ENCODE results near the gene UNC50. TPM values are rescaled to one million over a fixed set of nuclear protein-coding genes. Genes with fewer than 3 reads are reported as not detected.
"Not testable (repeated sequence)": the region's sequence is repeated elsewhere in the genome, so short reads cannot be mapped to it uniquely, and the experiment has no call there.

Gene UNC50
- total RNA-seq, 1 experiment from 2014 or later: 87.2 TPM

DNA sequence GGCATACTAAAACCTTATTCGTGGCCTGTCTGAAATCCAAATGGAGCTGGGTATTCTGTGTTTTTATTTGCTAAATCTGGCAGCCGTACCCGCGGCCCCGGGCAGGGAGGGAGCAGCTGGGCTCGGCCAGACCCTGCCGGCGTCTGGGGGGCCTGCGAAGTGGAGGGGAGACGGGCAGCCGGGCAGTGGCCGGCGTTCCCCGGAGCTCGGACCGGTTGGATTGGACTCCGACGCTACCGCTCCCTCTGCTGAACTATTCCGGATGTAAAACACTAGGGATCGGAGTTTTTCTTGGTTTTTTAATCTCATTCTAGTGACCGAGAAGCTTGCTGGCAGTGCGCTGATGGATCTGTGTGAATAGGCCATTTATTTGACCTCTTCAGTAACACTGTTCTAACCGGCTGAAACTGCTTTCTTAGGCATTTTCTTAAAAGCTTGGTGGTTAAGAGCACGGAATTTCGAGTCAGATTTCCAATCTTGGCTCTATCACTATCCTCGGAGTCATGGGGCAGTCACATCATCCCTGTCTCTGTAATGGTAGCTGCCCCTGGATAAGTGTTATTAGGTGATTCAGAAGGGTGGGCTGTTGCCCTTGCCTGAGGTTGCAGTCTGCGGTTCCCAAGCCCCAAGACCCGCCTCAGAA lies 694 bp downstream of the UNC50 start:
- DNase-seq (ENCODE audit: low spot score): peak; percentile 22

DNA sequence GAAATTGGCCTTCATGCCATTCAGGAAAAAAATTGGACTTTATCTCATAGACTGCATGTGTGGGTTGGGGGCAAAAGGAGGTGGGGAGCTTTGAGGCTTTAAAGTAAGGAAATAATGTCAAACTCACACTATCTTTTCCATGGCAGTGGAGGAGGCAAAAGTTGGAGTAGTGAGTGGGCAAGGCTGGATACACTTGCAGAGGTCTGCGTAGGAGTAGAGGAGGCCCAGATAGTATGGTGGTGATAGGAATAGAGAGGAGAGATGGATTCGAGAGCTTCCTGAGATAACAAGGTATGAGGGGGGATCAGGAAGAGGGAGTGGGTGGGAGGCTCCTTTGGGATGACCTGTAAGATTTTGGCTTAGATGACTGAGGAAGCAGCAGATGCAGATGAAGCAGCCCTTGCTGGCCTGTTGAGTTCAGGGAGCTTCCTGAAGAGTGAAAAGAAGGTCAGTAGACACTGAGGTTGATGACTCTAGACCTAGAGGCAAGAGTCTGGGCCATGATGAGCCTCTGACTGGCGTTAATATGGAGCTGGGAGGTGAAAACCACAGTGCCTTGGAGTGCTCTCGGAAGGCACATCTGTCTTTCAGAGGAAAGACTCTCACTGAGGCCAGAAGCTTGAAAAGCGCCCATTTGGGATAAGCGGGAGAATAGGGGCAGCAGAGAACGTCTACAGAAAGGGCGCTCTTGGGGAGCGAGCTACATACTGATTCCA lies 5.8 kb downstream of the UNC50 start:
- no peak for DNase-seq (ENCODE audit: low spot score)

DNA sequence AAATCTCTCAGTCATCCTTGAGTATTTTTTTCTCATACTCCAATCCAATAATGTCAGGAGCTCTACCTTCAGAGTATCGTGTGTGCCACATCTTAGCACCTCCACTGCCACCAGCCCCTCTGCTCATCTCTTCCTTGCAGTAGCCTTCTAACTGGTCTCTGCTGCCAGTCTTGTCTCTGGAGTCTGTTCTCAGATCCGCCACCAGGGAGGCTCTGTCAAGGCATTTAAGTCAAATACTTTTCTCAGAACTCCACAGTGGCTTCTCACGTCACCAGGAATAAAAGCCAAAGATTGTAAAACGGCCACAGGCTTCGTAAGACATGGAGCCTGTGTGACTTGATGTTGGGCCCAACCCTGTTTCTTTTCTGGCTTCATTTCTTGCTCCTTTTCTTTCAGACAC lies 7.1 kb downstream of the UNC50 start:
- no peak for DNase-seq (ENCODE audit: low spot score)

DNA sequence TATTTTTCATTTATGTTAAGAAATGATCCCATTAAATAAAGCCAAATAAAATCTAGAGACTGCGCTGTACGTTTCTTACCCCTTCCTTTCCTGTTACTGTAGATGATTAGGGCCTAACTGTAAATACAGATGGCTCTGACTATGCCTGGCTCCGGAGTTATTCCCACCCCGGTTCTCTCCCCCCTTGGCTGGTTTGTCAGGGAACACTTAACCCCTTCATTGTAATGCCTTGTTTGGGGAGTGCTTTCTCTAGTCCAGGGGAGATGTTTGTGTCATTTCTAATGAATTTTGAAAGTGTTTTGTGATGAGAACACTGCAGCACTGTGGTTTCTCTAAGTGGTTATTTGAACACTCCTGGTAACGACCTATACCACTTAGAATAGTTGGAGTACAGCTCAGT lies 8.8 kb downstream of the UNC50 start:
- no peak for DNase-seq (ENCODE audit: low spot score)

DNA sequence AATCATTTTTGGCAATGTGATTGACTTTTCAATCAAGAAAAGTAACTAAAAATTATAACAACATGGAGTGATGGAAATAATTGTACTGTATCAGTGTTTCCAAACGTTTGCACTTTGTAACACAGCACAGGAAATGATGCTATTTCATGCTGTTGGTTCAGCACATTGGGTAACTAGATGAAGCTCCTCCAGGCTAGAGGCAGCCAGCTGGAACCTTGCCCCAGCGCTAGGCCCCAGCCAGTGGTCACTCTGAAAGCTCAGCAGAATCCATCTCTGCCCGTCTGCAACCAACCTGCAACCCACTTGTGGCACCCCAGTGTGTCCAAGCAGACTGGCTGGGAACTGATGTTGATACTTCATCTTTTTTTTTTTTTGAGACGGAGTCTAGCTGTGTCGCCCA lies 15.3 kb downstream of the UNC50 start:
- DNase-seq (ENCODE audit: low spot score): no peak

DNA sequence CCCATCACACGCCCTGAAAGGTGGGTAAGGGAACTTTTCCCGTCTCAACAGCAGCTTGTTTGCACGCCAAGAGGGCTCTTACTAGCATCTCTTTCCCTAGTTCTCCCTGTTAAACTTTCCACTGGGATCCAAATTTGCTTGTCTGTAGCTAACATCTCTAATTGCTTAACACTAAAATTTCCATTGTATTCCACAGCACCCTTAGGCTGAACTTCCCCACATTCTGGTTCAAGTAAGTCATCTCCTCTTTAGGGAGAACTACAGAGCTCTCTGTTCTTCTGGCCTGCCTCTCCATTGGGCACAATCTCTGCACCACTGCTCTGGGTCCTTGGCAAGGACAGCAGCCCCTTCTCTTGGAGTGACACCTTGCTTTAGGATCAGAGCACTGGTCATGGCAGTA lies 24.0 kb downstream of the UNC50 start:
- DNase-seq (ENCODE audit: low spot score): no peak

DNA sequence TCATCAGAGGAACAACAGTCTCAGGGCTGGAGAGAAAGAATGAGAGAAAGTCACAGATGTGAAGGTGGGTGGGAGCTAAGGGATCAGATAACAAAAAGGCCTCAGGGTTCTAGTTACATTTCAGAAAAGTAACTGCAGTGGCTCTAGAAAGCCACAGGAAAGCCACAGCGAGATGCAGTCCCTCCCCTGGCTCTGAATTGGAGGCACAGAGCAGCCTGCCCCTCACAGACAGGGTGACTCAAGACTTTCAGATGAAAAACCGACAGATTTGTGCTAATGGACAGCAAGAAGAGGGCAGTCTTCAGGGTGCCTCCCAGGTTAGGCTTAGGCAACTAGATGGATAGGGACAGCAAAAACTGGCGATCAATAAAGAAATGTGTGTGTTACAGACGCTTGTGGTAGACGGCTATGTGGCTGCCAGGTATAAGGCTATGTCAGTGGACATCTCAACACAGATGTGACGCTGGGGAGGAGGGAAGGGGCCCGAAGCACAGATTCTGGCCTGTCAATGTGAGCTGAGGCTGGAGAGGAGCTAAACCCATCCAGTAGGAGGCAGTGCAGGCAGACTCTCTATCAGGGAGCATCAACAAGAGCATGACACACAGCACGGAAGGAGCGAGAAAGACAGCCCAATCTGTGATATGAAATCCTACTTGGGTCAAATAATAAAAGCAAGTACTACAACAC lies 26.2 kb downstream of the UNC50 start:
- DNase-seq (ENCODE audit: low spot score): no peak

DNA sequence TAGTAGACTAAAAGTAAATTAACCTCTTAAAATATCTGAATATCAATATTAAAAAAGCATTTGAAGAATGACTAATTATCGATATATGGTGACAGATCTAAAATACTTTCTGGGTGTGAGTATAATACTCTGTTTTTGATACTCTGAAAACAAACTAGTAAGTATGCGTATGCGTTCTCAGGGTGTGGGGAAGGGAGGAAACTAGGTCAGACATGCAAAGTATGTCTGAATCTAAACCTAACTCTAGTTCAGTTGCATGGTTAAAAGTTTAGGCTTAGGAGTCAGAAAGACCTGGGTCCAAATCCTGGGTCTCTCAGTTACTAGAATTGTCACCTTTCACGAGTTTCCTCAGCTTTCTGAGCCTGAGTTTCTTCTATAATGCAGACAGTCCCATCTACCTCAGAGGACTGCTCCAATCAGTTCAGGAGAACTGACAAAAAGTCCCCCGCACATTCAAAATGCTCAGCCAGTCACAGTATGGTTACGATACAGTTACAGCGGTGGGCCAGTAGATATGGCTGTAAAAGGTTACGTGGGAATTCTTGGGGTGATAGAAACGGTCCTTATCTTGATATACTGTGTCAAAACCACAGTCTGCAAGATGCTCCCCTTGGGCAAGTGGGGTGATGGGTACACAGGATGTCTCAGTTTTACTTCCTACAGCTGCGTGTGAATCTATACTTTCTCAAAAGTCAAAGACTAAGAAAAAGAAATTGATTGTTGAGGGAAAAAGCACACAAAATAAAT lies 29.2 kb downstream of the UNC50 start:
- DNase-seq (ENCODE audit: low spot score): no peak

DNA sequence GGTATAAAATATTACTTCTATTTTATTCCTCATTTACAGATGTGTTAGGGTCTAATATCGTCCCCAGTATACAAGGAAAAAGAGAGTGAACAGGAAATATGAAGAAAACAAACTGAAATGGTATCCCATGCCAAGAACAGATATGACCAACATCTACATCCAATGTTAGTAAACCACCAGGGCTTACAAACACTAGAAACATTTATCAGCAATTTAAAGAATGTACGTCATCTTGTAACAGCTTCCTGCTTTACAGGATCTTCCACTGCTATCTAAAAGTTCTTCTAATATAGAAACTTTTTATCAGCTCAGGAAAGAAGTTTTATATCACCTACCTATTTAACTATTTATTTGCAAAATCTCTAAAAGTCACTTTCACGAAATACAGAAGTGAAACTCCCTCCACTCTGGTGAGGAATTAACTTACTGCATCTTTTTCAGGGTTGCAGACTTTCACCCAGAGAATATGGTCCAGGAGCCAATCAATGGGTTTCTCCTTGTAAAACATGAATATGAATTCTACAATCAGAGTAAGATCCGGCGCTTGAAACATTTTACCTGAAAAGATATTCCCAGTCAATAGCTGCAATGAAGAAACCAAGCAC lies 35.2 kb downstream of the UNC50 start:
- no peak for DNase-seq (ENCODE audit: low spot score)

DNA sequence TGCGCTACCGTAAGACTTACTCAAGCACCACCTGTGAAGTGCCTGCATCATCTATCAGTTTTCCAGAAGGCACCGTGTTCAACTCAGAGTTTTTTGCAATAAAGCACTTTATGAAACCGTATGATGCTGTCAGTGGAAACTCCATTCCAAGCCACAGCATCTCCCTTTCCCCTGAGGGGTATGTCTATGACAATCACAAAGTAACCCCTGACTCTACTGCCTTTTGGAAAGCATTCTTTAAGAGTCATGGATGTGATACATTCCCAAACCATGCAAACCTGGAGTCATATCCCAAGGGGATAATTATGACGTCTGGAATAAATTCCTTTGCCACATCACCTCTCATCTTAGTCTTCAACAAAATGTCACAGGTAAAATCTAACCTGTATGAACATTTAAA lies 39.2 kb downstream of the UNC50 start:
- DNase-seq (ENCODE audit: low spot score): no peak

DNA sequence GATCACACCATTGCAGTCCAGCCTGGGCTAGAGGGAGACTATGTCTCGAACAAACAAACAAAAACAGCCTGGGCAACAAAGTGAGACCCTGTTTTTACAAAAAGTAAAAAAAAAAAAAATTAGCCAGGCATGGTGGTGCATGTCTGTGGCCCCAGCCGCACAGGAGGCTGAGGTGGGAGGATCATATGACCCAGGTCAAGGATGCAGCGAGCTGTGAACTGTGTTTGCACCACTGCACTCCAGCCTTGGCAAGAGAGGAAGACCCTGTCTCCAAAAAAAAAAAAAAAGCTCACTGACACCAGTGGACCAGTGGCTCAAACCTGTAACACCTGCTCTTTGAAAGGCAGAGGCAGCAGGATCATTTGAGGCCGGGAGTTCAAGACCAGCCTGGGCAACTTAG lies 40.1 kb downstream of the UNC50 start:
- DNase-seq (ENCODE audit: low spot score): no peak

DNA sequence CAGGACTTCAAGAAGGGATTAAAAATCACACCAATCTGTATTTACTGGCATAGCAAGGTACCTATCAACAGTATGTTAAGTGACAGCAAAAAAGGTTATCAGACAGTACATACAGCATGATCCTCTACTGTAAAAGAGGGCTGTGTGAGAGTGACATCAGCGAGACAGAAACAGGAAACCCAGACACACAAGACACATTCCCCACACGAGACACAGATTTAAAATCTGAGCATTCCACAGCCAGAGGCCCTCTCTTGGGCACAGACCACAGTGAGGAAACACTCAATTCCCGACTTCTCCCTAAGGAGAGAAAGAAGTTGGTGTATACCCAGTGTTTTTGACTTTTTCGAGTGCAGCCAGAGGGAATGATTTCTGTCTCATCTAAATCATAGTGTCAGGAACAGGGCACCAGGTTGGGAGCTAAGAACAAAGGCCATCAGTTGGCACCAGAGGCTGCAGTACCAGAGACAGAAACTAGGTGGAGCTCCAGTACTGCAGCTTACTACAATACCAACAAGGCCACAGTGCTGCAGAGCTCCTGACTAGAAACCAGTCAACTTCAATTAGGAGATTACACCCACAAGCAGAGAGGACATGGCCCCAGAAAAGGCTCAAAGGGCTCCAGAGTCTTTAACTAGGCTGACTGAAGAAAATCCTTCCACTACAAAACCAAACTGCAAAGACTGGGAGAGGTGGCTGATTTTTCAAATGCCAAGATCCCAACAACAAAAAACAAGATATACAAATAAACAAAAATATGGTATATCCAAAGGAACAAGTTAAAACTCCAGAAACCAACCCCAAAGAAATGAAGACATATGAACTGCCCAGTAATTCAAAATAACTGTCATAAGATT lies 41.0 kb downstream of the UNC50 start:
- DNase-seq (ENCODE audit: low spot score): peak; percentile 87

DNA sequence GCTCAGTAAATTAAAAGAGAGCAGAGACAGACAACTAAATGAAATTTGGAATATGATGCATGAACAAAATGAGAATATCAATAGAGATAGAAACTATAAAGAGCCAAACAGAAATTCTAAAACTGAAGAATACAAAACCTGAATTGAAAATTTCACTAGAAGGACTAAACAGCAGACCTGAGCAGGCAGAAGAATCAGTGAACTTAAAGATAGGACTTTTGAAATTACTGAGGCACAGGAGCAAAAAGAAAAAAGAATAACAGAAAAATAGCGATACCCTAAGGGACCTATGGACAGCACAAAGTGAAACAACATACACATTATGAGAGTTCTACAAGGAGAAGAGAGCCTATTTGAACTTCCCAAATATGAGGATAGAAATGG lies 41.6 kb downstream of the UNC50 start:
- DNase-seq (ENCODE audit: low spot score): no peak

DNA sequence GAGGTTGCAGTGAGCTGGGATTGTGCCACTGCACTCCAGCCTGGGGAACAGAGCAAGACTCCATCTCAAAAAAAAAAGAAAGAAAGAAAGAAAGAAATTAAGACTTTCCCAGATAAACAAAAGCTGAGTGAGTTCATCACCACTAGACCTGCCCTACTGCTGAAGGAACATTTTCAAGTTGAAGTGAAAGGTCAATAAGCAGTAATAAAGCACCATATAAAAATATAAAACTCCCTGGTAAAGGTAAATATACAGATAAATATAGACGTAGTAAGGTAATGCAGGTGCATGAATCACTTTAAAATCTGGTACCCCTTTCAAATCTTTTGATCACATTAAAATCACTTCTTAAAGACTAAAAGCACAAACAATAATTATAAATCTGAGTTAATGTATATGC lies 42.6 kb downstream of the UNC50 start:
- no peak for DNase-seq (ENCODE audit: low spot score)

DNA sequence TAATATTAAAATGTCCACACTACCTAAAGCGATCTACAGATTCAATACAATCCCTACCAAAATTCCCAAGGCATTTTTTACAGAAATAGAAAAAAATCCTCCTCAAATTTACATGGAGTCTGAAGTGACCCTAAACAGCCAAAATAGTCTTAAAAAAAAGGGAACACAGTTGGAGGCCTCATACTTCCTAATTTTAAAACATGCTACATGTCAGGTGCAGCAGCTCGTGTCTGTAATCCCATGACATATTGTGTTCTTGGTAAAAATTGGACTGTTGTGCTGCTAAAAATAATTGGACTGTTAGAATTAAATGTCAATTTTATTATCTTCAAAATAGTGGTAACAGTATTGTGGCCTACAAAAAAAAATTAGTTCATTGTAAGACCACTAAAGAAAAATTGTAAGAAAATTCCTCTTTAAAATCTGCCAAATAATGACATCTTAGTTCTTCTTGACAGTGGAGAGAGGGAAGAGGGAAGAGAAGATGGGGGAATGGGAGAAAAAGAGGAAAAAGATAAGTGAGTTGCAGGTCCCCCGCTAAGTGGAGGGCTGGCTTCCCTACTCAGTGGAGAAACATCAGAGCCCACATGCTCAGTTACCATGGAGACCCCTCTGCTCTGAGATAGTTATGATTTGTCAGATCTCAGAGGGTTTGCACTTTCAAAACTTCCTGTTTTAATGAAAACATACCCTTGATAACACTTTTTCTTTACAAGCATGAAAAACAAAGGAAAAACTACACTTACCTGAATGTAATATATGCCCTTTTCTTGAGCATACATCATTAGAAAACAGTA lies 46.5 kb downstream of the UNC50 start:
- no peak for DNase-seq (ENCODE audit: low spot score)

DNA sequence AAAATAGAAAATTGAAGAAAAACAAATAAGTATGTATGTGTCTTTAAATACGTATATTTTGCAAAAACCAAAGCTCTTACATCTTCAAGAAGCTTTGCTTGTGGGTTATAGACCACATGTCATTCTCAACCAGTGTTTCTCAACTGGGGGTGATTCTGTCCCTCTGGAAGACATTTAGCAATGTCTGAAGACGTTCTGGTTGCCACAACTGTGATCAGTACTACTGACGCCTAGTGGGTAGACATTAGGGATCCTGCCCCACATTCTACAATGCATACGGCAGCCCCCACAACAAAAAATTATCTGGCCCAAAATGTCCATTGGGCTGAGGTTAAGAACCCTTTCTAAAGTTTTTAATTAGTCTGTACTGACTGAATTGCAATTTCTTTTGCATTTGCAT lies 48.4 kb downstream of the UNC50 start:
- DNase-seq (ENCODE audit: low spot score): no peak

DNA sequence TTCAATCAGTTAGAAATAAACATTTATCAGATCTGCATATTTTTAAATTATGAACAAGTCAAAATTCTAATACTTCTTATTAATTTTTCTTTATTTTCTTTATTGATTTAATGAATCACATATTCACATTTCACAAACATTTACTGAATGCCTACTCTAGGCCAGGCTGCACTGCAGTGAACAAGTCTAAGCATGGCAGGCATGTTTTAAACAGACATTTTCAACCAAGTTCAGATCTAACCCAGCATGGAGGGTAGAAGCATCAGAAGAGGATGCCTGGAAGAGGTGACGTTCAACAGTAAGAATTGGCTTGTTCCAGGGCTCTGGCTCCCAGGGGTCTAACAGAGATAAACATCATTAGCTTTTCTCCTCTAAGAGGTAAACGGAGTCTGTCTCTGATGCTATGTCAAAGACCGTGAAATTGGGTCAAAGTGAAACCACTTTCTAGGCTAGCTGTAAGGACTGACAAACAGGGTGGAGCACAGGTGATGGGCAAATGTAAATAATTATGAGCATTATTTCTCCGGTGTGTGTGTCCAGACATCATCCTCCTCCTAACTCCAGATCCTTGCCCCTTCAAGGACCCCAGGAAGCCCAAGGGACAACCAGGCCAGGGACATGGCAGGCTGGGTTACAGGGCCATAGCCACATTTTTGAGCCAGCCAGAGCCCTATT lies 50.6 kb downstream of the UNC50 start:
- DNase-seq (ENCODE audit: low spot score): no peak

DNA sequence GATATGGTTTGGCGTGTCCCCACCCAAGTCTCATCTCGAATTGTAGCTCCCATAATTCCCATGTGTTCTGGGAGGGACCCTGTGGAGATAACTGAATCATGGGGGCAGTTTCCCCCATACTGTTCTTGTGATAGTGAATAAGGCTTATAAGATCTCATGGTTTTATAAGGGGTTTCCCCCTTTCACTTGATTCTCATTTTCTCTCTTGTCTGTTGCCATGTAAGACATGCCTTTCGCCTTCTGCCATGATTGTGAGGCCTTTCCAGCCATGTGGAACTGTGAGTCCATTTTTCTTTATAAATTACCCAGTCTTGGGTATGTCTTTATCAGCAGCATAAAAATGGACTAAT lies 51.1 kb downstream of the UNC50 start:
- not testable (repeated sequence) for DNase-seq (ENCODE audit: low spot score)

DNA sequence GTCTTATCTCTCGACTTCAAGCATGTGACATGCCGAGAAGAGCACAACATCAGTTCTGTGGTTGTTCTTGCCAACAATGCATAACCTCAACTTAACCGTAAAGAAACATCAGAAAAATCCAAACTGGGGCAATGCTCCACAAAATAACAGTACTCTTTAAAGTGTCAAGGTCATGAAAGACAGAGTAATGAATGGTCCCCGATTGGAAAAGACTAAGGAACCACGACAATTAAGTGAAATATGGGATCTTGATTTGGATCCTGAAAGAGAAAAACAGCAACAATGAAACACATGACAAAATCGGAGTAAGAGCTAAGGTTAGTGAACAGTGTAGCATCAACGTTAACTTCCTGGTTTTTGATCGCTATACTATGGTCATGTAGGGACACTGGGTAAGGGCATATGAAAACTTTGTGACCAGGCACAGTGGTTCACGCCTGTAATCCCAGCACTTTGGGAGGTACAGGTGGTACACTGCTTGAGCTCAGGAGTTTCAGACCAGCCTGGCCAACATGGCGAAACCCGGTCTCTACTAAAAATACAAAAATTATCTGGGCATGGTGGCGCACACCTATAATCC lies 55.2 kb downstream of the UNC50 start:
- no peak for DNase-seq (ENCODE audit: low spot score)

All from A172 (cell line).